IPS DF 19.7 (cell line): ENCODE results near the gene CYP2D6.
"Not testable (repeated sequence)": the region's sequence is repeated elsewhere in the genome, so short reads cannot be mapped to it uniquely, and the experiment has no call there.

Experiments used
- DNase-seq: peaks from one replicate; pipeline ENCODE4 v3.0.0-alpha.2; 2013; ENCODE audit warnings: low read depth, low spot score

The CYP2D6 gene

DNA sequence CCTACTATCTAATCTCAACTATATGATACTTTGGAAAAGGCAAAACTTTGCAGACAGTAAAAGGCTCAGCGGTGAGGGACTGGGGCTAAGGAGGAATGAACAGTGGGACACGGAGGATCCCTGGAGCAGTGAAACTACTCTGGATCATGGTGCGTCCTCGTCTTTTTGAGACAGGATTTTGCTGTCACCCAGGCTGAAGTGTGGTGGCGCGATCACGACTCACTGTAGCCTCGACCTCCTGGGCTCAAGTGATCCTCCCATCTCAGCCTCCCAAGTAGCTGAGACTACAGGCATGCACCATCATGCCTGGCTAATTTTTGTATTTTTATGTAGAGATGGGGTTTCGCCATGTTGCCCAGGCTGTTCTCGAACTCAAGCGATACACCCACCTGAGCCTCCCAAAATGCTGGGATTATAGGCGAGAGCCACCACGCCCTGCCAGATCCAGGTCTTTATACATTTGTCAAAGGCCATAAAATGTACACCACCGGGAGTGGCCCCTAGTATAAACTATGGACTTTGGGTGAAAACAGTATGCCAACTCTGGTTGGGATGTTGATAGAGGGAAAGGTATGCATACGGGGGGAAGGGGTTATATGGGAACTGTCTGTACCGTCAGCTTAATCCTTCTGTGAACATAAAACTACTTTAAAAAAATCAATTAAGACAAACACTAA lies 28.0 kb upstream of the CYP2D6 start:
- no peak for DNase-seq

DNA sequence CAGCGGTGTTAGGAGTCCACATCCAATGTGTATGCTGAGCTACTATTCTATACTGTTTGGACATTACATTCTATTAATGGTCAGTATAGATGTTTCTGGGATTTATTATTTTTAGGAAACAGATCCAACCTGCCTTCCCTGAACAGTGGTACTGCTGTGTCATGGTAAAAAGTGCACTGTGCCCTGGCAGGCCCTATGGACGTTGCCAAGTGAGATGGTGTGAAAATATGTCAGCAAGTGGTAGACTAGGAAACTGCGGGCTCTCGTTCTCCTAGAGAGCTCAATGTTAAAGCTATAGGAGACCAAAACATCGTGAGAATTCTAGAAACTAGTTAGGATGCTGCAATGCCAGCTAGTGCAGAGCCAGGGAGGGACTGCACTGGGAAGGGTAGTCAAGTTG lies 26.0 kb upstream of the CYP2D6 start:
- DNase-seq = no peak

DNA sequence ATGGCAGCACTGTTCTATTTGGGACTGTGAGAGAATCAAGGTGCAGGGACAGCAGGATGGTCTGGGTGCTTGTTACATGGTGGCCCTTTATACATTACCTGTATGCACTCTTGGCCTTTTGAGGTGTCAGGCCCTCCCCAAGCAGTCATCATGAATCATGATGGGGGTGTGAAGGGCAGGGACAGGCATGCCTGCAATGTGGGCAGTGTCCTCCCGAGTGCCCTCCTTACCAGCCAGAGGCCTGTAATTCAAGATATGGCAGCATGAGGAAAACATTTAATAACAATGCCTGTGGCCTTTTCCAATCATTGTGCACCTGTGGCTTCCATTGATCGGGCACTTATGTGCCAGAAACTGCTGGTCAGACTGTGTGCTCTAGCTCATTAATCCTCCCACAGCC lies 25.5 kb upstream of the CYP2D6 start:
- no peak for DNase-seq

DNA sequence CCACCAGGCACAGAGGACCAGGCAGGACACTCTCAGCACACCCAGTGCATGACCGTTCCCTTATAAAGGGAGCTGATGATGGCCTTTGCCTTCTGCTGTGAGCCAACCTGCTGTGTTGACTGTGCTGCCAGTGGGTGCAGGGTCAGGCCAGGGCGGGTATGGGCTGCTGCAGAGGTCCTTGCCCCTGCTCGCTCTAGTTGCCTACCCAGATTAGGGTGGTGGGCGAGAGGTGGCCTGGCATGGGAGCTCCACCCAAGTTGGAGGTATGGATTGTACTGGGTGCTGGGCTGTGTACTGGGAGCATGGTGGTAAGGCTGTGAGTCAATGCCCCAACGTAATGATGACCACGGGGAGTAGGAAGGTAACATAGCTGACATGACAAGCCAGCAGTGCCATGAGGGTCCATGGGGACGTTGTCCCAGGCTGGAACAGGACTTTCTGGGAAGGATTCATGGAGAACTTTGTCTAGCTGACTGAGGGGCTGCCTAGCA lies 24.5 kb upstream of the CYP2D6 start:
- no peak for DNase-seq

DNA sequence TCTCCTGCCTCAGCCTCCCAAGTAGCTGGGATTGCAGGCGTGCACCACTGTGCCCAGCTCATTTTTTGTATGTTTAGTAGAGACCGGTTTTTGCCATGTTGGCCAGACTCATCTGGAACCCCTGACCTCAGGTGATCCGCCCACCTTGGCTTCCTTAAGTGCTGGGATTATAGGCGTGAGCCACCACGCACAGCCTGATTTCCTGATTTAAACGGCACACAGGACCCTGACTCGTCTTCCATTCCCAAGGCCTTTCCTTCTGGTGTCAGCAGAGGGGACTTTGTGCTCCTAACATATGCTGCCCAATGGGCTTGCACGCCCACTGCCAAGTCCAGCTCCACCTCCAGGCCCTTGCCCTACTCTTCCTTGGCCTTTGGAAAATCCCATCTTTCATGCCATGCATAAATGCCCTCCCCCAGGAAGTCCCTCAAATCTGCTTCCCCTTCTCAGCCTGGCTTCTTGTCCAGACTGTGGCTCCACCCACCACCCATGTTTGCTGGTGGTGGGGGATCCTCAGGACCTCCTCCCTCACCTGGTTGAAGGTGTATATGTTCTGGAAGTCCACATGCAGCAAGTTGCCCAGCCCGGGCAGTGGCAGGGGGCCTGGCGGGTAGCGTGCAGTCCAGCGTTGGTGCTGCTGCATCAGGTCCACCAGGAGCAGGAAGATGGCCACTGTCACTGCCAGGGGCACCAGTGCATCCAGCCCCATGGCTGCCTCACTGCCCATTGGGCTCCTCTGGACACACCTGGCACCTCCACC lies 23.9 kb upstream of the CYP2D6 start:
- no peak for DNase-seq

GRCh38 chr22:42152661-42153270 lies 22.2 kb upstream of the CYP2D6 start:
- DNase-seq = no peak

GRCh38 chr22:42151924-42152635 lies 21.5 kb upstream of the CYP2D6 start:
- no peak for DNase-seq

GRCh38 chr22:42150727-42151590 lies 20.3 kb upstream of the CYP2D6 start:
- no peak for DNase-seq

- not testable (repeated sequence) for DNase-seq
These were observed 19.2 kb upstream of the CYP2D6 start for GRCh38 chr22:42149798-42150197.

DNA sequence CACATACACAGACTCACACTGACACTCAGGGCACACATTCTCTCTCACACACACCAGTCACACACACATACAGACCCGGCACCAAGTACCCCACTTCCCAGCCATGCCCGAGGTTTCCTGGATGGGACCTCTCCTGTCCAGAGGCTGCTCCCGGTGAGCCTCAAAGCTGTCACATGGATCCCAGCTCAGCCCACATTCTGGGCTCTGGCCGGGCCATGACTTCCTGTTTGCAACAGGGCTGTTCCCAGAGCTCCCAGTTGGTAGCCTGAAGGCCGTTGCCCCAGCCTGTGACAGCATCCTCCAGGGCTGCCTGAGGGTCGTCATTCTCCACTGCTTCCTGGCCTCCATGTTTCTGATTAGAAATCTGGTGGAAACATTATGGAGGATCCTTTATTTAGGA lies 14.6 kb upstream of the CYP2D6 start:
- no peak for DNase-seq

GRCh38 chr22:42143859-42144822 lies 13.5 kb upstream of the CYP2D6 start:
- not testable (repeated sequence) for DNase-seq

DNA sequence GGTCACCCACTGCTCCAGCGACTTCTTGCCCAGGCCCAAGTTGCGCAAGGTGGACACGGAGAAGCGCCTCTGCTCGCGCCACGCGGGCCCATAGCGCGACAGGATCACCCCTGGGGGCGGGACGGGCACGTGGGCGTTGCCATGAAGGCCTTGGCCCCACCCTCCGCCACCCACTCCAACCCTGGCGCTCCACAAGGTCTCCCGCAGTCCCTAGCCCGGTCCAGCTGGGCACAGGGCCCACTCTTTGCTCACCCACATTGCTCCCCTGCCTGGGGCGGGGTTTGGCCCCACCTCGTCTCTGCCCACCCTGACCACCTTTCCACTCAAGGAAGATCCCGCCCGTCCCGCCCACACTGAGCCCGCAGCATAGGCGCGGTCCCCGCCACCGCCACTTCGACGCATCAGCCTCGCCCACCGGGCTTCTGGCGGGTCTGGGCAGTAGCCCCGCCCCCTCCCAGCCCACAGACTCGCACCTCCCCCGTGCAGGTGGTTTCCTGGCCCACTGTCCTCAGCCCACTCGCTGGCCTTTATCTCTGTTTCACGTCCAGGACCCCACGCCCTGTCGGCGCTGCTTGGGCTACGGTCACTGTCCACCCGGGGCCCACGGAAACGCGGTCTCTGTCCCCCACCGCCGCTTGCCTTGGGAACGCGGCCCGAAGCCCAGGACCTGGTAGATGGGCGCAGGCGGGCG lies 12.3 kb upstream of the CYP2D6 start:
- no peak for DNase-seq

- not testable (repeated sequence) for DNase-seq
These were observed 10.9 kb upstream of the CYP2D6 start for GRCh38 chr22:42141307-42142057.

- DNase-seq = not testable (repeated sequence)
These were observed 9.5 kb upstream of the CYP2D6 start for GRCh38 chr22:42140153-42140552.

DNA sequence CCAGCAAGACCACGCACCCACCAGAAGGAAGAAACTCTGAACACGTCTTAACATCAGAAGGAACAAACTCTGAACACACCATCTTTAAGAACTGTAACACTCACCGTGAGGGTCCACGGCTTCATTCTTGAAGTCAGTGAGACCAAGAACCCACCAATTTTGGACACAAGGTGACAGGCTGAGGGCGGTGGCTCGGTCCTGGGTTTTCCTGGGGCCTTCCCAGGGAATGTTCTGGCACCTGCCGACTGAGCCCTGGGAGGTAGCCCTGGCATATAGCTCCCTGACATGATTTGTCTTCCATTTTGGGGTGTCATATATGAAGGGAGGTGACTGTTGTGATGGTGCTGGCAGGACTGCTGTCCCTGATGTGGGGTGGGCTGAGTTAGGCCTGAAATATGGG lies 8.9 kb upstream of the CYP2D6 start:
- DNase-seq = not testable (repeated sequence)

DNA sequence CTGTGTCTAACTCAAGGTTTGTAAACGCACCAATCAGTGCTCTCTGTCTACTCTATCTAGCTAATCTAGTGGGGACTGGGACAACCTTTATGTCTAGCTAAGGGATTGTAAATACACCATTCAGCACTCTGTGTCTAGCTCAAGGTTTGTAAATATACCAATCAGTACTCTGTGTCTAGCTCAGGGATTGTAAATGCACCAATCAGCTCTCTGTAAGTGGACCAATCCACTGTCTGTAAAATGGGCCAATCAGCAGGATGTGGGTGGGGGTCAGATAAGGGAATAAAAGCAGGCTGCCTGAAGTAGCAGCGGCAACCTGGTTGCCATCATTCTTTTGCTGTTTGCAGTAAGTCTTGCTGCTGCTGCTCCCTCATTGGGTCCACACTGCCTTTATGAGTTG lies 8.4 kb upstream of the CYP2D6 start:
- DNase-seq = no peak

GRCh38 chr22:42138122-42138770 lies 7.6 kb upstream of the CYP2D6 start:
- no peak for DNase-seq

DNA sequence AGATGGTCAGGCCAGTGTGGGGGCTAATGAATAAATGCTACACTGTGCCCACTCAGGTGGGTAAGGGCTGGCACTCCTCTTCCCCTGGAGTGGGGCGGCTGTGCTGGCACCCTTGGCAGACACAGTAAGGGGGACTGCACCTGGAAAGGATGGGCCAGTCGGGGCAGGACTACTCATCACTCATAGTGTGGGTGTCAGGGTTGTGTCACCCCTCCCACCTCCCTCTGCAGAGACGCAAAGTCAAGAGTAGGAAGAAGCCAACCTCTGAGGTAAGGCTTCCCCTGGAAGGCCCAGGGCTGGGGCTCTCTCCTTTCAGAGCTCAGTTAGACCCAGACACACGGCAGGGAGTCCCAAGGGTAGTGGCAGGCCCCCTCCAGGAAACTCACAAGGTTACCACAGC lies 5.1 kb upstream of the CYP2D6 start:
- not testable (repeated sequence) for DNase-seq
